Measurements from ENCODE around the gene MAP3K19.

The MAP3K19 gene

DNA sequence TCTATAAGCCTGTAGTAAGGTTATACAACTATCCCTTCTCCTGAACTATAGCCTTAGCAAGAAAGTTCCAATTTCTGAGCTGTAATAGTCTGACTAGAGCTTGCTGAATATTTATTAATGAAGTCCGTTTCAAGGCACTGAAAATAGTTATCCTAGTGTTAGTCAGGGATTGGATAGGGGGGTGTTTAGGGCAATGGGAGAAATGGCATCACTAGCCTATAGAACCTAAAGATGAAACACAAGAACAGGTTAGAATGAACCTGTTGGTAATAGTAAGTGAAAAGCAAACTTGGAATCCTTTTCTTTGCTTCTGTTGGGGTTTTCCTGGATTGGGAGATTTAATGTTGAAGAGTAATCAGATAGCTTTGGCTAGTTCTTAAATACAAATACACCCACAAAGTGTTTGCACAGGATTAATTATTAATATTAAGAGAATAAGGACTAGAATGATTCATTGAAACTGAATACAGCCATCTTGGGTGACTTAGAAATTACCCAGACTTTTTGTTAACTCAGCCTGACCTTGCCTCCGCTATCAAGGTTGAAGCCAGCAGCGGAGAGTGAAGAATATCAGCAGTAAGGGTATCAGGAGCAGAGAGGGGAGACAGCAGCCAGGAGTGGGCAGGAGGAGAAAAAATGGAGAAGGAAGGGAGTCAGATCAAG lies 114.3 kb downstream of the MAP3K19 start:
- DNase-seq (ENCODE audit: low read depth in 3 of 3): no peak

DNA sequence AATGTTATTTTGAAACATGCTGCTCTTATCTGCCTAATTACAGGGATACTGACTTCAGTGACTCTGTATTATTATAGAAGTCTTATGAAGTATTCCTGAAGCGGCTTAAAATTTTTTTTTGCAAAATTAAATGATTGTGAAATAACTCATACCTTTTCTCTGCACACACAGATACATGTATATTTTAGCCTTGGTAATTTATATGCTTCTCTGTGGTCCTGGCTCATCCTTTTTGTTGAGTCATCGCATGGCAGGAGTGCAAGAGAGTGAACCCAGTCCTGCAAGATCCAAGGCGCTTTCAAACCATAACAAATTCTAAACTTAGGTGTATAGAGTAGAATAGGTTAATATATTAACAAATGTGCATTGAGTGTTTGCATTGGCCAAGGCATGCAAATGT lies 120.1 kb downstream of the MAP3K19 start:
- DNase-seq (ENCODE audit: low read depth in 3 of 3): no peak

DNA sequence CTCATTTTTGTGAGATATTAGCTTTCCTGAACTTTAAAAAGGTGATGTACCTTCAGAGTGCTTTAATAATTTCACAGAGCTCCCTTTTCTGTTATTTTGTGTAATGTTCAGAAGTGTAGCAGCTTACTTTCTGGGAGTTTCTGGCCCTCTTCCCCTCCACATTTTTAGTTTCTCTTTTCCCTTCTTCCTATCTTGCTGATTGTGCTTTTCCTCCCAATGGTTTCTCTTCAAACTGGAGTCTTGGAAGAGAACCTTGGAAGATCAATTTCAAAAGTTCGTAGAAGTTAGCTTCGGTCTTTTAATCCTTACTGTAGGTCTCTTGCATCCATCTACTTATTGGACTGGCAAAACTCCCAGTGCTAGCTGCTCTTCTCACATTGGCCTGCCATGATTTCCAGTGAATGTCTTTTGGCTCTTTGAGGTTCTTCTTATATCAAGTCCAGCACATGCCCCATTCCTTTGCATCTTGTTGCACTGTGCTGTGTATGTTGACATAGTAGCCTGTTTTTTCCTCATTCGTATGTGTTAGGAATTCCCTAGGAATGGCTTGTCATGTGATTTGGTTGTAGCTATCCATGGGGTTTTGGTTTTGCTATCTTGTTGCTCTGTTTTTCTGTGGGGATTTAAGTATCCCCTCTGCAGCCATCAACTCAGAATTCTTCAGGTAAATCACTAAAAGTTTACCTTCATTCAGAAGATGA lies 120.9 kb downstream of the MAP3K19 start:
- DNase-seq (ENCODE audit: low read depth in 3 of 3): no peak

DNA sequence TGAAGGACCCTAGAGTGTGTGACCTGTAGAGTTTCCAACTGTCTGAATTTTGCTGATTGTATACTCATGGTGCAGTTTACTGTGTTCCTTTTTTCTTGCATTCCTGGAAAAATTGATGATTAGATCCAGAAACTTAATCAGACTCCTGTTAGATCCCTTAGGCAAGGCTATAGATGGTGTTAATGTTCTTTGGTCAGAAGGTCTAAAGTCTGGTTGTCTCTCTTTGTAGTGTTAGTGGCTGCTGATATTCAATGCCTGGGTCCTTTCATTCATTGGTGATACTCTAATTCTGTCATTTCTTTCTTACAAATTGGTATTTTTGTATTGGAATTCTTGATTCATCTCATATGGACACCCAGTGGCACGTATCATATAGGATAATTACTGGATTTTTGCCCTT lies 122.3 kb downstream of the MAP3K19 start:
- no peak for DNase-seq (ENCODE audit: low read depth in 3 of 3)

DNA sequence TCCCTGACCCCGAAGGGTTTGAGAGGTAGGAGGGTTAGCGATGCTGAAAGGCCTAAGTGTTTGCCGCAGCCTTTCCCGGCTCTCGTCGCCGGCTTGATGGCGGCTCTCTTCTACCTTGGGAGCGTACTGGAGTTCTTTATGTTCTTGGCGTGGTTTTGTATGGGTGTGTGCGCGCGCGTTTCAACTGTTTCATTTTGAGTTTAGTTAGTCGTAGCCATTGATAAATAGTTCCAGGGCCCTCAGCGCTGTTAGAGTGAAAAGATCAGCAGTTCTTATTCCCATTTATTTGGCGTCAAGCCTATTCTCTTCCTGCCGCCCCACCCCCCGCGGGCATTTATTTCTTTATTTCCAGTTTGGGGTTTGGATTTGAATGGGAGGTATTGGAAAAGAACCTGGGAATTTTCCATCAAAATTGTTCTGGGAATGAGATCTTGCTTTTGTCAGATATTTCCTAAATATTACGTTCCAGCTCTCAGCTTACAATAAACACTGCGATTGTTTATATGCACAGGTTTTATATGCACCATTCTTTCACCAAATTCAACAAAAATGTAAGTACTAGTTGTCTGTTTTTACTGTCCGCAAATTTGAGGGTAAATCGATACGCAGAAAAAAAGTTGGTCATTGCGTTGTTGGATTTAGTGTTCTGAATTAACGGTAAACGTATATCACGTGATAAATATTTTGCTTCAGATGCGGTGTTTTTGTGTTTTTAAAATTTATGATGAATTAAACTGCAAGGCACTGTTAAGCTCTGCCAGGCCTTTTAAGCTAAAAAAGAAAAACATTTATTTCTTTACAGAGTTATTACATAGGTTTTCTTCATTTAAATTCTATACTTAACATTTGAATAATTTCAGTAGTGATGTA lies 127.7 kb downstream of the MAP3K19 start:
- DNase-seq (ENCODE audit: low read depth in 3 of 3): peak; percentile 27 to 44 (median 36)

DNA sequence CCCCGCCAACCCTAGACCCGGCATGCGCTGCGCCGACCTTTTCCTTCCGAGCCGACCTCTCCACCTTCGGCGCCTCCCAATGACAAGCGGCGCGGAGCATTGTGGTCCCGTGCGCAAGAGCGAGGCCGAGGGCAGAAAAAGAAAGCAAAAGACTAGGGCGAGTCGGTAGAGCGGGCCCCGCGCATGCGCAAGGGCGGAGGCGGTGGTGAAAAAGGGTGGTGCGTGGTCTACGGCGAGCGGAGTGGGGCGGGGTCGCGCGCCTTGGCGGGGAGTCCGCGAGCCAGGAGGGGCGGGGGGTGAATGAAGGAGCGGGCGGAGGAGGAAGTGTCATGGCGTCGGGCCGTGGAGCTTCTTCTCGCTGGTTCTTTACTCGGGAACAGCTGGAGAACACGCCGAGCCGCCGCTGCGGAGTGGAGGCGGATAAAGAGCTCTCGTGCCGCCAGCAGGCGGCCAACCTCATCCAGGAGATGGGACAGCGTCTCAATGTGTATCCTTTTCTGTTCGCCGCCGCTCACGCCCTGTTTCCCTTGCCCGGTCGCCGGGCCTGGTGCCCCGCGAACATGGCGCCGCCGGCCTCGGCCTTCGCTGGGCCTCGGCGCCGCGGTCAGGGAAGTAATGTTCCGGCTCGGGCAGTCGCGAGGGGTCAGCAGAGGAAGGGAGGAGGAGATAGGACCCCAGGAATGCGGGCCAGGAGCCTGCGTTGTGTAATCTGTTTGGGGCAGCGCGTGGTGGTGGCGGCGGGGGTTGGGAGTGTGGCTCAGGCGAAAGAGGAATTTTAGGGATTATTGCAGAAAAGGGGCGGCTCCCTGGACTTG lies 128.5 kb downstream of the MAP3K19 start, which contains the start of gene CCNT2:
Gene CCNT2, plus strand, starts transcription at position 297 of the 815 bp plus-strand sequence. Its CDS starts 33 bp downstream, at position 330.
- peak; percentile 98 to 99 (median 99) for DNase-seq (ENCODE audit: low read depth in 3 of 3)

DNA sequence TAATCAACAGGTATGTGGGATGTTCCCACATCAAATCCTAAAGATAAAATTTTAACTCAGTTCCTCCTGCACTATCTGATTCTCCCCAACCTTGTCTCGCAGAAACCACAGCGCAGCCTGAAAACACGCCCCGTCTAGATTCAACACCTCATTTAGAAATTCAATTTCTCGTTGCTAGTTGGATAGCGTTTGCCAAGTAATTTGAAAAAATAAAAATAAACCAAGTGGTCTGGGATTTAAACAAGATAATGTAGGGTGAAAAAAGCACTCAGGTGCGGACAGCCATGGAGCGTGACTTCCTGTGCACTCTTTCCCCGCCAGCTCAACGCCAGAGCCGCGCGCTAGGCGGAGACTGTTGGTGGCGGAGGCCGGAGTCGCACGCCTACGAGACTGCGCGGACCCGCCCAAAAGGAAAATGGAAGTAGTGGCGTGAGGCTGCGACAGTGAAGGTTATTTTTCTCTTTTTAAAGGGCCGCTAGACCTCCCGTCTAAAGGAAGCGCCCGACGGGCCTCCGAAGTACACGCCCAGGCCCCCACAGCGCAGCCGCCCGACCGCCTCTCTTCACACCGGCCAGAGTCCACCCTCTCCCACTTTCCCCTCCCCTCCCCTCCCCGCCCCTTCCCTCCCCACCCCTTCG lies 129.2 kb downstream of the MAP3K19 start:
- peak in 2 of 3 donors; percentile 77 to 79 for DNase-seq (ENCODE audit: low read depth in 3 of 3)

DNA sequence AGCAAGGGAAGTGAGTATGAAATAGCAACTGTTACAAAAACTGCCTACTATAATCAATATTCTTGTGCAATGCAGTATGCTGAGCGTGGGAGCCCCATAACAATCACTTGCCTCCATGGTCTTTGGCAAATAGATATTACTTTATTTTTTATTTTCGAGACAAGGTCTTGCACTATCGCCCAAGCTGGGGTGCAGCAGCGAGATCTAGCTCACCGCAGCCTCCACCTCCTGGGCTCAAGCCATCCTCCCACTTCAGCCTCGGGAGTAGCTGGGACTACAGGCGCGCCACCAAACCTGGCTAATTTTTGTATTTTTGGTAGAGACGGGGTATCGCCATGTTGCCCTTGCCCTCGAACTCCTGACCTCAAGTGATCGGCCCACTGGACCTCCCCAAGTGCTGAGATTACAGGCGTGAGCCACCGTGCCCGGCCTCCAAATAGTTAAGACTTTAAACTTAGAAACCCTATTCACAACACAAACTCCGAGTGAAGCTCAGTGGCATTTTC lies 129.8 kb downstream of the MAP3K19 start:
- DNase-seq (ENCODE audit: low read depth in 3 of 3): peak in 1 of 3 donors; percentile 4
